BLaER1 treated with 17β-estradiol and CSF1 and Interleukin-3, amounts not matched to agents 10 nM and 100 nM (cell line): Measurements from ENCODE around the gene FAM174B.

ENCODE experiments used
- H3K27ac ChIP-seq, 11 experiments: shearing (Covaris generic); formaldehyde crosslinking; 2 replicates each; pipeline ENCODE4 v1.8.1; 2022
- H3K27me3 ChIP-seq, 11 experiments: shearing (Covaris generic); formaldehyde crosslinking; 2 replicates each; pipeline ENCODE4 v1.8.1; 2022
- H3K36me3 ChIP-seq, 11 experiments: shearing (Covaris generic); formaldehyde crosslinking; 2 replicates each; pipeline ENCODE4 v1.8.1; 2022
- H3K4me1 ChIP-seq, 10 experiments: shearing (Covaris generic); formaldehyde crosslinking; 2 replicates each; pipeline ENCODE4 v1.8.1; 2022
- H3K4me2 ChIP-seq, 11 experiments: shearing (Covaris generic); formaldehyde crosslinking; 2 replicates each; pipeline ENCODE4 v1.8.1; 2022
- H3K4me3 ChIP-seq, 10 experiments: shearing (Covaris generic); formaldehyde crosslinking; 2 replicates each; pipeline ENCODE4 v1.8.1; 2022
- H3K9ac ChIP-seq, 11 experiments: shearing (Covaris generic); formaldehyde crosslinking; 2 replicates each; pipeline ENCODE4 v1.8.1; 2022
- H3K9me3 ChIP-seq, 11 experiments: shearing (Covaris generic); formaldehyde crosslinking; replicated peaks in 1 of 11; 2 replicates each; pipeline ENCODE4 v1.8.1; 2022
- H4K20me1 ChIP-seq, 11 experiments: shearing (Covaris generic); formaldehyde crosslinking; 2 replicates each; pipeline ENCODE4 v1.8.1; 2022
- Cebpa-rat ChIP-seq, 11 experiments: shearing (Covaris generic); IDR thresholded peaks; 2 replicates each; pipeline ENCODE4 v1.8.1; 2022

The FAM174B gene

DNA sequence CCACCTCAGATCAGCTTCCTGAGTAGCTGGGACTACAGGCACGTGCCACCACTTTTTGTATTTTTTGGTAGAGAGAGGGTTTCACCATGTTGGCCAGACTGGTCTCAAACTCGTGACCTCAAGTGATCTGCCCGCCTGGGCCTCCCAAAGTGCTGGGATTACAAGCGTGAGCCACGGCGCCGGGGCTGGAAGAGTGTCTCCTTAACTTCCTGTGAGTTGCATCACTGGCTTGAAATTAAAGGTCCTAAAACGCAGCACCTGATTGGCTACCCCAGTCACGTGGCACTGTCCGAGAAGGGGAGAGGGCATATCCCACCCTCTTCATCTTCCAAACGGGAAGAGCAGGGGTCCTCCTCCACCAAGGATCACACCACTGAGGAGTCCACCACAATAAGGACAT, 5.5 kb upstream of the FAM174B start:
- Histone ChIP-seq H3K4me2 (no peak overlapping the region), H3K36me3 (no peaks in the 10 kb centered on the region), H3K27me3 (peaks cover 8 to 18% (median 12%) of the 10 kb centered on the region in 11 experiments), H3K4me3 (no peak overlapping the region), H3K9ac (no peak overlapping the region), H3K27ac (no peak overlapping the region), H4K20me1 (no peaks in the 10 kb centered on the region), H3K4me1 (peaks cover 0 to 13% (median 0%) of the 10 kb centered on the region in 10 experiments; a peak in 7 of 20 replicates), H3K9me3 (peaks cover 6 to 11% (median 10%) of the 10 kb centered on the region in 11 experiments; a peak in 21 of 22 replicates)
- no peak for TF ChIP-seq Cebpa-rat (IDR thresholded peaks at IDR 0.05)

DNA sequence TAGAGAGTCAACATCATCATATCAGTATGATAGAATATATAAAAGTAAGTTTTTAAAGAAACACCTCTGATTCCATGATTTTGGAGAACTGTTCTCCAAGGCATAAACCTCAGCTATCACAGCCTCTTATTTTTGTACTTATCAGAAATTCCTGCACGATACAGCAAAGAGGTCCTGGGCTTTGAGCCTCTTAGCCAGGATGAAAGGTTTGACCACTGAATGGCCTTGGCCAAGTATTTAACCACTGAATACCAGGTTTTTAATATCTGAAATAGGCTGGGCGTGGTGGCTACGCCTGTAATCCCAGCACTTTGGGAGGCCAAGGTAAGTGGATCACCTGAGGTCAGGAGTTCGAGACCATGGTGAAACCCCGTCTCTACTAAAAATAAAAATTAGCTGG, 1.9 kb upstream of the FAM174B start:
- no peak overlapping the region for H3K4me3 ChIP-seq
- no peak overlapping the region for H3K9ac ChIP-seq
- H3K27ac ChIP-seq: no peak overlapping the region
- peaks cover 0 to 6% (median 0%) of the 10 kb centered on the region in 10 experiments; a peak in 3 of 20 replicates for H3K4me1 ChIP-seq
- H4K20me1 ChIP-seq: no peaks in the 10 kb centered on the region
- H3K27me3 ChIP-seq: peaks cover 36 to 54% (median 42%) of the 10 kb centered on the region in 11 experiments
- no peak overlapping the region for H3K4me2 ChIP-seq
- H3K9me3 ChIP-seq: peaks cover 6 to 27% (median 21%) of the 10 kb centered on the region in 11 experiments; a peak in 21 of 22 replicates
- no peaks in the 10 kb centered on the region for H3K36me3 ChIP-seq
- no peak for TF ChIP-seq Cebpa-rat (IDR thresholded peaks at IDR 0.05)

DNA sequence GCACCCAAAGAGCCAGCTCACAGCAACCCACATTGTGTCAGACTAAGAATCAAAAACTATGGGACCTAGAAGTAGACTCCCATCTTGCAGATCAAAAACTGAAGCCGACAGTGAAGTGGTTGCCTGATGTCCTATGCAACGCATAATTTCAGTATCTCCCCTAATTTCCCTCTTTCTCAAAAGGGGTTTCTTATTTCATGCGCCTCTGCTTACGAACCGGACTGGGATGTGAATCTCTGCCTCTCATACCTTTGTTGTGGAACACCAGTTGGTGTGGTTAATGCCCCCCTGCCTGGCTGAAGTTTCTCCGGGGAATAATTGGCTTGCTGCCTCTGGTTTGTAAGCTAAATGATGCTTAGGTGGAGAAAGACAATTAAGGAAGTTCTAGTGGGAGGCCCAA, 514 bp upstream of the FAM174B start:
- TF ChIP-seq Cebpa-rat (IDR thresholded peaks at IDR 0.05): no peak
- Histone ChIP-seq H3K4me2 (peak overlapping the region in 6 of 11 experiments; percentile 55 to 73 (median 66); a peak in 6 of 22 replicates), H3K9ac (no peak overlapping the region), H3K4me3 (peak overlapping the region in 4 of 10 experiments; percentile 46 to 58 (median 50); a peak in 5 of 20 replicates), H4K20me1 (no peaks in the 10 kb centered on the region), H3K9me3 (peaks cover 10 to 29% (median 24%) of the 10 kb centered on the region in 11 experiments; a peak in 21 of 22 replicates), H3K27me3 (peaks cover 36 to 57% (median 42%) of the 10 kb centered on the region in 11 experiments), H3K27ac (no peak overlapping the region), H3K4me1 (peaks cover 0 to 6% (median 0%) of the 10 kb centered on the region in 10 experiments; a peak in 3 of 20 replicates), H3K36me3 (no peaks in the 10 kb centered on the region)

DNA sequence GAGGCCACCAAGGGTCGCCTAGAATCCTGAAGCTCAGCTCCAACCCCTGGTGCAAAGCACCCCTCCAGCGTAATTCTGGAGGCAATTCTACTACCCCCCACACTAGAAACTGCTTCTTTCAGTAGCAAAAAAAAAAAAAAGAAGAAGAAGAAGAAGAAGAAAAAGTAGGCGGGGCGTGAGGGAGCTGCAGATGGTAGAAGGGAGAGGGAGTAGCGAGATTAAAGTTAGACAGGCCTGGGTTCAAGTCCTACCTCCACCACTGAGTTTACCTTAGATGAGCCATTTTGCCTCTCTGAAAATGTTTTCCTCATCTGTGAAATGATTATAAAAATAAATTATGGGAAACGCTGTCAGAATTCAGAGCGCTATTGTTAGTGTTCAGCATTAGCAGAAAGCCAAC, 913 bp downstream of the FAM174B start:
- H3K36me3 ChIP-seq: no peaks in the 10 kb centered on the region
- peaks cover 0 to 6% (median 0%) of the 10 kb centered on the region in 10 experiments; a peak in 3 of 20 replicates for H3K4me1 ChIP-seq
- H3K4me3 ChIP-seq: no peak overlapping the region
- peaks cover 36 to 57% (median 42%) of the 10 kb centered on the region in 11 experiments for H3K27me3 ChIP-seq
- H3K9ac ChIP-seq: no peak overlapping the region
- TF ChIP-seq Cebpa-rat (IDR thresholded peaks at IDR 0.05): no peak
- peaks cover 19 to 38% (median 35%) of the 10 kb centered on the region in 11 experiments for H3K9me3 ChIP-seq
- H3K4me2 ChIP-seq: peak overlapping the region in 1 of 11 experiments; percentile 62; a peak in 1 of 22 replicates
- H4K20me1 ChIP-seq: no peaks in the 10 kb centered on the region
- H3K27ac ChIP-seq: no peak overlapping the region

DNA sequence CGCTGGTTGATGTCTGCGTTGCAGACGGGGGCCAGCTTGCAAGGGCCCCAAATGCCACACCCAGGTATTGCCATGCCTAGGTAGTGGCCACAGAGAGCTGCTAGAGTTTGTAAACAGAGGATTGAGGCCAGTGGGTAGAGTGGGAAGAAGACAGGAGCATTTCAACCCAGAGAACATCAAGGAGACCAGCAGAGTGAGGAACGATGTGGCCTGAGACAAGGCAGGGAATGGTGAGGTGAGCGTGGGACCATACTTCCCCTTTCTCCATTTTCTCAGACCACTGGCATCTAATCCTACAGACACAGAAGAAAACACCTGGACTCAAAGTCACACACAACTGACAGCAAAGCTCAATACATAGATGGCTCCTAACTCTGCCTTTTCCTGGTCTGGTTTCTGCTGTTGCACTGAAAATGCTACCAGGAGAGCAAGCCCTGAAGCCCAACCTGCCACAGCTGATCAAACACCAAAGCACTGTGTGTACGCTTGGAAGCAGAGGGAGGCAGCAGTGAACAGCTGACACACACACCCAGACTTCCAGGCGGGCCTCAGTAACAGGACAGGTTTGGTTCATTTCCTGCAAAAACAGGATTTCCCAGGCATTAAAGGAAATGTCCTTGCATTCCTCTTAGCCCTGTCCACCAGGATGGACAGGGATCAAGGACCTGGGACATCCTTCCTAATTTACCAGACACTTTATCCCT, 1.6 kb downstream of the FAM174B start:
- H4K20me1 ChIP-seq: no peaks in the 10 kb centered on the region
- H3K9me3 ChIP-seq: peaks cover 19 to 40% (median 35%) of the 10 kb centered on the region in 11 experiments
- TF ChIP-seq Cebpa-rat (IDR thresholded peaks at IDR 0.05): no peak
- no peak overlapping the region for H3K4me3 ChIP-seq
- no peak overlapping the region for H3K4me2 ChIP-seq
- H3K36me3 ChIP-seq: no peaks in the 10 kb centered on the region
- H3K27me3 ChIP-seq: peaks cover 36 to 57% (median 42%) of the 10 kb centered on the region in 11 experiments
- no peak overlapping the region for H3K27ac ChIP-seq
- no peak overlapping the region for H3K9ac ChIP-seq
- peaks cover 0 to 6% (median 0%) of the 10 kb centered on the region in 10 experiments; a peak in 3 of 20 replicates for H3K4me1 ChIP-seq

DNA sequence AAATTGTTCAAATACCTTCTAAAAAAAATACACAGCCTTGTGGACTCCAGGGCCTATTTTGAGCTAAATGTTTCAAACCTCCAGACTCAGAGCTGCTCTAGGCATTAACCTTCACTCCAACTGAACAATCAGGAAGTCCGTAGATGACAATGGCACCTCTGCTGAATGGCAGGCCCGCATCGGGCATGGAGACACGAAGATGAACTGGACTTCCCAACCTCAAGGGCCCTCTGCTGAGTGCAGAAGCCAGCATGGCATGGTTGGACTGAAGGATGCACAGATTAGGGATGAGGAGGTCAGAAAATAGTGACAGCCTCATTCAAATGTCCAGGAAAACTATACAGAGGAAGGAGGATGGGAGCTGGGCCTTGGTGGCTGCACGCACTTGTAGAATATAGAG, 2.2 kb downstream of the FAM174B start:
- H3K4me1 ChIP-seq: peaks cover 0 to 6% (median 0%) of the 10 kb centered on the region in 10 experiments; a peak in 3 of 20 replicates
- TF ChIP-seq Cebpa-rat (IDR thresholded peaks at IDR 0.05): no peak
- H4K20me1 ChIP-seq: no peaks in the 10 kb centered on the region
- H3K9ac ChIP-seq: no peak overlapping the region
- H3K4me2 ChIP-seq: no peak overlapping the region
- no peak overlapping the region for H3K27ac ChIP-seq
- no peaks in the 10 kb centered on the region for H3K36me3 ChIP-seq
- H3K4me3 ChIP-seq: no peak overlapping the region
- H3K9me3 ChIP-seq: peaks cover 19 to 41% (median 36%) of the 10 kb centered on the region in 11 experiments
- peaks cover 36 to 57% (median 42%) of the 10 kb centered on the region in 11 experiments for H3K27me3 ChIP-seq

DNA sequence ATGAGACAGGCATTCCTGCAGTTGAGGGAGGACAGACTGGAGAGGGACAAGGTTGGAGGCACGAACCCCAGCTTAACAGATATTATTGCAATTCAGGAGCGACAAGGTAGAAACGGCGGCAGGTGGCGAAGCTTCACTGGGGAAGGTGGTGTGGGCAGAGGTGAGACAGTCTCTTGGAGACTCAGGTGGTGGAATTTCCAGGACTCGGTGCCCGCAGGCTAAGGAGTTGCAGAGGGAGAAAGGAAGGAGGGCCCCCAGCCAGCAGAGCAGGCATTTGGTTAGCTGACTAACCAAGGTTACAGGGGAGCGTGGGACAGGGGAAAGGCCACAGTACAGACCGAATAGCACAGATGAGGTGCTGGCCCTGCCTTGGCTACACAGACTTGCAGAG, 3.0 kb downstream of the FAM174B start:
- H3K36me3 ChIP-seq: no peaks in the 10 kb centered on the region
- peaks cover 19 to 46% (median 36%) of the 10 kb centered on the region in 11 experiments for H3K9me3 ChIP-seq
- H3K9ac ChIP-seq: no peak overlapping the region
- H3K27me3 ChIP-seq: peaks cover 36 to 54% (median 42%) of the 10 kb centered on the region in 11 experiments
- H3K4me2 ChIP-seq: no peak overlapping the region
- no peak for TF ChIP-seq Cebpa-rat (IDR thresholded peaks at IDR 0.05)
- H3K27ac ChIP-seq: no peak overlapping the region
- H4K20me1 ChIP-seq: no peaks in the 10 kb centered on the region
- peaks cover 0 to 6% (median 0%) of the 10 kb centered on the region in 10 experiments; a peak in 3 of 20 replicates for H3K4me1 ChIP-seq
- H3K4me3 ChIP-seq: no peak overlapping the region

DNA sequence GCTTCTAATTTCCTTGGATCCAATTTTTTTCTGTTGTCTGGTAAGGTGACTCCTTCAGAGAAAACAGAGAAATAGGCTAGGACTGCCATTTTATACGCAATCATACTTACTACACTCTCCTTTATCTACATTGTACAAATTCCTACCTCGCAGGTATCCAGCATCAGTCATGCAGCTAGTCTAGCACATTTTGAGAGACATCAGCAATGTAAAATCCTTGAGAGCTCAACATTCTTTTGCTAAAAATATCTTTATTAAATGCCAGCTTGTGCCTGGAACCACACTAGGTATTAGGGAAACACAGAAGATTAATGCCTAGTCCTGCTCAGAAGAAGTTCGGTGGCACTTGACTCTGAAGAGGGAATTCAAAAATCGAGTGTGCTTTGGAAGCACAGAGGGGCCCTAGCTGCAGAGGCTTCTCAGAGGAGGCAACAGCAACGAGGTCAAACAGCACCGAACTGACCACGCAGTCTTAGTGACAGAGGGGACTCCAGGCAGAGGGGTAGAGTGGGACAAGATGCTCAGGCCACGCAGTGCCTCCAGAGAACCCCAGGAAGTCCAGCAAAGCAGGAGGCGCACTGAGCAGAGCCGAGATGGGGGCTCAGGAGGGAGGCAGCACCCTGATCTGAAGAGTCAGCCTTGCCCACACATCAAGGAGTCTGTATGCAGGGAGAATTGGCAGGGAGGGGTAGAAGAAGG, 3.5 kb downstream of the FAM174B start:
- no peak overlapping the region for H3K27ac ChIP-seq
- peaks cover 36 to 48% (median 39%) of the 10 kb centered on the region in 11 experiments for H3K27me3 ChIP-seq
- no peak overlapping the region for H3K4me2 ChIP-seq
- no peak overlapping the region for H3K9ac ChIP-seq
- no peaks in the 10 kb centered on the region for H3K36me3 ChIP-seq
- H4K20me1 ChIP-seq: no peaks in the 10 kb centered on the region
- H3K4me1 ChIP-seq: peaks cover 0 to 6% (median 0%) of the 10 kb centered on the region in 10 experiments; a peak in 3 of 20 replicates
- no peak overlapping the region for H3K4me3 ChIP-seq
- peaks cover 19 to 46% (median 36%) of the 10 kb centered on the region in 11 experiments for H3K9me3 ChIP-seq
- TF ChIP-seq Cebpa-rat (IDR thresholded peaks at IDR 0.05): no peak

DNA sequence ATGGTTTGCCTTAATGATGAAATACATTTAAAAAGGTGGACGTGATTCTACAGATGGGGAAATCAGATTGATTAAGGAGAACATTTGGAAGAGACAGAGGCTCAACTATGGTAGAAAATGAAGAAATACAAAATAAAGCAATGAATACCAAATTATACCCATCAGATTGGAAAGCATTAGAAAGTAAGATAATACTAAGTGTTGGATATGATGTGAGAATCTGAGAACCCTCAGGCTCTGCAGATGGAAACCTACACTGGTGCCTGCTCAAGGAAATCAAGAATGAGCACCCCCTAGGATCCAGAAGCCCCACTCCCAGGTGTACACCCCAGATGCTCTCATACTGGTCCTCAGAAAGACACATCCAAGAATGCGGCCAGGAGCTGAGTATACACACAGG, 4.6 kb downstream of the FAM174B start:
- Histone ChIP-seq H3K27ac (no peak overlapping the region), H3K36me3 (no peaks in the 10 kb centered on the region), H3K4me2 (no peak overlapping the region), H4K20me1 (no peaks in the 10 kb centered on the region), H3K9me3 (peaks cover 13 to 35% (median 25%) of the 10 kb centered on the region in 11 experiments; a peak in 21 of 22 replicates), H3K27me3 (peaks cover 26 to 38% (median 29%) of the 10 kb centered on the region in 11 experiments), H3K4me1 (peaks cover 0 to 6% (median 0%) of the 10 kb centered on the region in 10 experiments; a peak in 3 of 20 replicates), H3K4me3 (no peak overlapping the region), H3K9ac (no peak overlapping the region)
- no peak for TF ChIP-seq Cebpa-rat (IDR thresholded peaks at IDR 0.05)
